Endothelial cell of umbilical vein (primary cell): ENCODE measurements around the gene SAPCD2. TPM values are rescaled to one million over a fixed set of nuclear protein-coding genes. Genes with fewer than 3 reads are reported as not detected.

Experiments used
- BruUV-seq: library from RNA; stranded (reverse); fragments of 400-500 nt; replicated peaks from 2 replicates; lab custom pipeline; 2021; lab: Mats Ljungman, UMichigan
- CTCF ChIA-PET: fragments of 300-600, 350-600 bp; sonication (Branson Sonifier 250); formaldehyde crosslinking; loops from one replicate; lab custom pipeline; 2021; ENCODE audit warnings: antibody characterized with exemption, inconsistent platforms; lab: Charles Lee
- POLR2A ChIA-PET: fragments of 300-600, 350-600 bp; sonication (Branson Sonifier 250); formaldehyde crosslinking; loops from one replicate; lab custom pipeline; 2021; ENCODE audit warnings: antibody characterized with exemption, inconsistent platforms; lab: Charles Lee
- DNase-seq: peaks from one replicate; pipeline ENCODE4 v3.0.0-alpha.2; 2011; ENCODE audit warnings: low read depth, low spot score
- FAIRE-seq: peaks from 2 replicates; lab custom pipeline; 2011; peaks lifted over from hg19 to GRCh38; lab: Jason Lieb, UNC
- H2AFZ ChIP-seq: 2 replicates; pipeline ENCODE4 v1.6.0; 2012; ENCODE audit warnings: low read depth, low read length, control low read depth, inconsistent platforms
- H3K27ac ChIP-seq: 2 replicates; pipeline ENCODE4 v1.5.1; 2011; ENCODE audit warnings: low read depth, mild to moderate bottlenecking, control low read depth, low read length, moderate library complexity; ENCODE audit not compliant: insufficient read depth
- H3K27me3 ChIP-seq, 2 experiments: 2 replicates each; pipeline versions ENCODE4 v1.6.0 to v1.6.1; 2011; ENCODE audit warnings: low read length in 2 of 2, mixed read lengths in 1 of 2; ENCODE audit not compliant: control insufficient read depth in 2 of 2, insufficient read depth in 2 of 2
- H3K36me3 ChIP-seq, 2 experiments: 2 replicates in 1 of 2; 3 replicates in 1 of 2; pipeline ENCODE4 v1.5.1; 2011; ENCODE audit warnings: low read length in 2 of 2, mild to moderate bottlenecking in 1 of 2, moderate library complexity in 1 of 2; ENCODE audit not compliant: control insufficient read depth in 2 of 2, insufficient read depth in 2 of 2; ENCODE audit errors: extremely low read depth in 1 of 2
- H3K4me1 ChIP-seq: 3 replicates; pipeline ENCODE4 v1.5.1; 2011; ENCODE audit warnings: mild to moderate bottlenecking, low read length; ENCODE audit not compliant: control insufficient read depth, insufficient read depth; ENCODE audit errors: extremely low read depth
- H3K4me2 ChIP-seq: 2 replicates; pipeline ENCODE4 v1.6.1; 2011; ENCODE audit warnings: low read length, control low read depth, mixed read lengths; ENCODE audit not compliant: insufficient read depth
- H3K4me3 ChIP-seq, 3 experiments: fragments of 200-600 bp in 1 of 3; sonication (generic), shearing (Covaris generic) in 1 of 3; replicated peaks in 1 of 3; 2 replicates each; pipeline ENCODE4 v1.5.1; 2011 to 2016; ENCODE audit warnings: control low read depth in 3 of 3, low read length in 3 of 3, mild to moderate bottlenecking in 2 of 3, inconsistent platforms in 1 of 3, low read depth in 1 of 3, moderate library complexity in 1 of 3; ENCODE audit not compliant: insufficient read depth in 1 of 3
- H3K79me2 ChIP-seq: 2 replicates; pipeline ENCODE4 v1.6.0; 2012; ENCODE audit warnings: low read length, inconsistent platforms; ENCODE audit not compliant: control insufficient read depth, insufficient read depth
- H3K9ac ChIP-seq: replicated peaks from 2 replicates; pipeline ENCODE3; 2011; ENCODE audit warnings: low read length, control low read depth; ENCODE audit not compliant: insufficient read depth; ENCODE audit errors: extremely low read depth
- H3K9me1 ChIP-seq: replicated peaks from 3 replicates; pipeline ENCODE4 v1.6.0; 2011; ENCODE audit warnings: mild to moderate bottlenecking, low read length; ENCODE audit not compliant: control insufficient read depth, insufficient read depth; ENCODE audit errors: extremely low read depth
- H3K9me3 ChIP-seq: replicated peaks from 2 replicates; pipeline ENCODE4 v1.5.1; 2012; ENCODE audit warnings: low read length, inconsistent platforms; ENCODE audit not compliant: control insufficient read depth, insufficient read depth
- H4K20me1 ChIP-seq: replicated peaks from 2 replicates; pipeline ENCODE3; 2011; ENCODE audit warnings: mild to moderate bottlenecking, low read length; ENCODE audit not compliant: control insufficient read depth, insufficient read depth; ENCODE audit errors: extremely low read depth
- EZH2 ChIP-seq: IDR thresholded peaks from 2 replicates; pipeline ENCODE4 v1.6.1; 2012; ENCODE audit warnings: borderline replicate concordance, low read depth, mild to moderate bottlenecking, moderate library complexity, low read length, inconsistent platforms; ENCODE audit not compliant: severe bottlenecking
- FOS ChIP-seq: IDR thresholded peaks from 2 replicates; pipeline ENCODE4 v1.6.1; 2011; ENCODE audit warnings: mild to moderate bottlenecking, low read length, moderate library complexity, borderline replicate concordance; ENCODE audit not compliant: insufficient read depth
- GATA2 ChIP-seq: IDR thresholded peaks from 2 replicates; pipeline ENCODE4 v1.7.0; 2011; ENCODE audit warnings: low read depth, mild to moderate bottlenecking, moderate library complexity, mixed read lengths, low read length; ENCODE audit not compliant: insufficient read length, insufficient read depth
- JUN ChIP-seq: IDR thresholded peaks from 2 replicates; pipeline ENCODE4 v1.6.1; 2011; ENCODE audit warnings: borderline replicate concordance, low read depth; ENCODE audit not compliant: insufficient read length, insufficient read depth
- MYC ChIP-seq: IDR thresholded peaks from one replicate; pipeline ENCODE4 v1.6.1; 2011; ENCODE audit warnings: mild to moderate bottlenecking, low read depth, low read length
- POLR2A ChIP-seq: IDR thresholded peaks from 2 replicates; pipeline ENCODE4 v1.6.1; 2012; ENCODE audit warnings: low read depth, mild to moderate bottlenecking, control low read depth, low read length
- POLR2AphosphoS5 ChIP-seq: IDR thresholded peaks from 2 replicates; pipeline ENCODE4 v1.6.1; 2012; ENCODE audit warnings: low read depth, mild to moderate bottlenecking, control low read depth, low read length, moderate library complexity; ENCODE audit not compliant: insufficient read depth
- dilution Hi-C: fragments of 300-500 bp; cut with MboI; formaldehyde crosslinking; loops from one replicate; pipeline ENCODE4 v1.15.0; 2019; ENCODE audit warnings: low sequenced_read_pairs; ENCODE audit not compliant: extremely low pct_ligation_motif_present
- intact Hi-C: fragments of 100-400 bp; cut with micrococcal nuclease; formaldehyde crosslinking; loops from one replicate; pipeline ENCODE4 v1.10.0; 2022
- polyA plus RNA-seq, 4 experiments: library from polyadenylated mRNA; depleted of rRNA in 3 of 4; stranded (reverse) in 3 of 4; unstranded in 1 of 4; fragments of >200 nt; gene quantifications; 2 replicates each; pipeline versions ENCODE4 v1.2.1 to v1.2.3, GENCODE V29; 2011 to 2012; ENCODE audit warnings: missing spikeins in 1 of 4
- total RNA-seq: library from RNA; stranded (reverse); gene quantifications from 2 replicates; pipeline ENCODE4 v1.2.3, GENCODE V29; 2021
- TF ChIP-seq, protein P1 (sequence below): IDR thresholded peaks from 2 replicates; pipeline ENCODE4 v1.6.1; 2011; ENCODE audit not compliant: insufficient read depth, insufficient read length
- TF ChIP-seq, protein P2 (sequence below), 2 donors: IDR thresholded peaks; 1 replicate in 1 of 2; 2 replicates in 1 of 2; pipeline ENCODE4 v1.5.1; 2011; ENCODE audit warnings: low read length in 2 of 2, mild to moderate bottlenecking in 2 of 2, moderate library complexity in 2 of 2, control low read depth in 1 of 2, inconsistent platforms in 1 of 2, low read depth in 1 of 2; ENCODE audit not compliant: insufficient read depth in 1 of 2; ENCODE audit errors: extremely low read depth in 1 of 2

Gene SAPCD2
- total and polyA plus RNA-seq, 2 donors (not counting 3 experiments of a cell fraction or from before 2014, with no cell fraction given): 11.5 to 27.8 TPM

DNA sequence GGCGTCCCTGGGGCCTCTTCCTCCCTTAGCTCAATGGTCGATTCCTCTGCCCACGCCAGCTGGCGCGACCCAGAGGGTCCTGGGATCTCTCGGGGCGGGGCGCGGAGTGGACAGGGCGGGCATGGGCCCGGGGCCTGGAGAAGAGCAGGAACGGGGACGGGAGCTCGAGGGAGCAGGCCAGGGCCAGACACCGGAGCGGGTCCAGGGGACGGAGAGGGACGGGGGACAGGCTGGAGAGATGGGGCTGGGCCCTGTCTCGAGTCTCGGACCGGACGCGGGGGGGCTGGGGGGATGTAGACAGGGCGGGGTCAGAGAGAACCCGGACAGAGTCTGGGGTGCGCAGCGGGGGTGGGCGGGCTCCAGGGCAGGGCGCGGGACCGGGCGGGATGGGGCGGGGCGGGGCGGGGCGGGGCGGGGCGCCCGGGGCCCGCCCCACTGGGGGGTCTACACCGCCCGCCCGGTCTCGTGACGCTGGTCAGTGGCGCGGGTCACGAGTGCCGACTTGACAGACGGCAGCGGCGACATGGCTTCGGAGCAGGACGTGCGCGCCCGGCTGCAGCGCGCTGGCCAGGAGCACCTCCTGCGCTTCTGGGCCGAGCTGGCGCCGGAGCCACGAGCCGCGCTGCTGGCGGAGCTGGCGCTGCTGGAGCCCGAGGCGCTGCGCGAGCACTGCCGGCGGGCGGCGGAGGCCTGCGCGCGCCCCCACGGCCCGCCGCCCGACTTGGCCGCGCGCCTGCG, 6.8 kb upstream of the SAPCD2 start, which contains the start of gene UAP1L1:
TSS of gene UAP1L1 (plus strand) at position 508 of the 738 bp plus-strand sequence. CDS start at position 524, 16 bp downstream.
- no TSS peak for BruUV-seq
- POLR2A ChIA-PET: interaction anchor here (0.5 to 0.8 kb wide), 2 partner anchors 9 to 78 kb away, joined by 3 to 4 read pairs; partner anchors contain the start of gene MAN1B1
- intact Hi-C loops: no loop called here

More for the DNA sequence above, 6.8 kb upstream of the SAPCD2 start, which contains the start of gene UAP1L1:
- dilution Hi-C loops: no loop called here
- H3K9me1 ChIP-seq: no peaks in the 10 kb centered on the region
- no peaks in the 10 kb centered on the region for H3K9me3 ChIP-seq
- peaks cover 0 to 23% of the 10 kb centered on the region in 2 experiments for H3K36me3 ChIP-seq
- H3K27ac ChIP-seq: no peak within 1 kb of the TSS
- peak within 1 kb of the TSS; percentile 51 for H3K4me2 ChIP-seq
- peaks cover 6% of the 10 kb centered on the region for H3K79me2 ChIP-seq
- no peaks in the 10 kb centered on the region for H3K27me3 ChIP-seq
- peak; percentile 68 for FAIRE-seq
- peak within 1 kb of the TSS; percentile 54 to 88 (median 60) for H3K4me3 ChIP-seq
- H4K20me1 ChIP-seq: no peaks in the 10 kb centered on the region
- CTCF ChIA-PET: interaction anchor here (0.7 to 3.7 kb wide), 8 partner anchors 8 to 224 kb away, joined by 3 to 29 read pairs (median 5); partner anchors contain the start of genes MAN1B1, NPDC1 and NRARP
- TF ChIP-seq MYC: no peak
- TF ChIP-seq POLR2A: peak; percentile 71
- TF ChIP-seq FOS: no peak
- TF ChIP-seq, protein P1, sequence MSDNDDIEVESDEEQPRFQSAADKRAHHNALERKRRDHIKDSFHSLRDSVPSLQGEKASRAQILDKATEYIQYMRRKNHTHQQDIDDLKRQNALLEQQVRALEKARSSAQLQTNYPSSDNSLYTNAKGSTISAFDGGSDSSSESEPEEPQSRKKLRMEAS: no peak
- no peak for TF ChIP-seq JUN
- TF ChIP-seq POLR2AphosphoS5: peak; percentile 64
- TF ChIP-seq GATA2: no peak
- TF ChIP-seq, protein P2, sequence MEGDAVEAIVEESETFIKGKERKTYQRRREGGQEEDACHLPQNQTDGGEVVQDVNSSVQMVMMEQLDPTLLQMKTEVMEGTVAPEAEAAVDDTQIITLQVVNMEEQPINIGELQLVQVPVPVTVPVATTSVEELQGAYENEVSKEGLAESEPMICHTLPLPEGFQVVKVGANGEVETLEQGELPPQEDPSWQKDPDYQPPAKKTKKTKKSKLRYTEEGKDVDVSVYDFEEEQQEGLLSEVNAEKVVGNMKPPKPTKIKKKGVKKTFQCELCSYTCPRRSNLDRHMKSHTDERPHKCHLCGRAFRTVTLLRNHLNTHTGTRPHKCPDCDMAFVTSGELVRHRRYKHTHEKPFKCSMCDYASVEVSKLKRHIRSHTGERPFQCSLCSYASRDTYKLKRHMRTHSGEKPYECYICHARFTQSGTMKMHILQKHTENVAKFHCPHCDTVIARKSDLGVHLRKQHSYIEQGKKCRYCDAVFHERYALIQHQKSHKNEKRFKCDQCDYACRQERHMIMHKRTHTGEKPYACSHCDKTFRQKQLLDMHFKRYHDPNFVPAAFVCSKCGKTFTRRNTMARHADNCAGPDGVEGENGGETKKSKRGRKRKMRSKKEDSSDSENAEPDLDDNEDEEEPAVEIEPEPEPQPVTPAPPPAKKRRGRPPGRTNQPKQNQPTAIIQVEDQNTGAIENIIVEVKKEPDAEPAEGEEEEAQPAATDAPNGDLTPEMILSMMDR (IDR thresholded peaks at IDR 0.05; ENCODE audit: extremely low read depth in 1 of 2, insufficient read depth in 1 of 2, low read depth in 1 of 2, low read length in 2 of 2): no peak
- TF ChIP-seq EZH2: no peak
- peak within 1 kb of the TSS; percentile 82 for H2AFZ ChIP-seq
- DNase-seq: peak; percentile 43
- peak within 1 kb of the TSS; percentile 24 for H3K9ac ChIP-seq
- peaks cover 5% of the 10 kb centered on the region for H3K4me1 ChIP-seq
